Measurements from ENCODE around the gene SLCO3A1.

The SLCO3A1 gene

GRCh38 chr15:91885714-91886270 lies 32.3 kb downstream of the SLCO3A1 start:
- Histone ChIP-seq H3K27me3 (ENCODE audit: low read depth, low read length) (peaks cover 7% of the 10 kb centered on the region; the same call in 1 of the 2 replicates), H4K20me1 (ENCODE audit: insufficient read depth, low read length) (no peaks in the 10 kb centered on the region), H3K27ac (ENCODE audit: low read length) (no peak overlapping the region), H3K4me1 (ENCODE audit: low read length) (no peaks in the 10 kb centered on the region), H3K9ac (ENCODE audit: low read length) (no peak overlapping the region), H3K9me3 (ENCODE audit: insufficient read depth, low read length) (no peaks in the 10 kb centered on the region), H3K79me2 (ENCODE audit: low read length) (no peaks in the 10 kb centered on the region), H3K4me2 (ENCODE audit: low read length) (no peak overlapping the region), H2AFZ (ENCODE audit: low read depth, low read length) (no peak overlapping the region), H3K36me3 (replicated peaks; ENCODE audit: low read depth, low read length) (no peaks in the 10 kb centered on the region), H3K4me3 (ENCODE audit: low read length) (no peak overlapping the region)
- TF ChIP-seq EZH2phosphoT487 (IDR thresholded peaks at IDR 0.05; ENCODE audit: low read depth) = no peak
- TF ChIP-seq CTCF (IDR thresholded peaks at IDR 0.05; ENCODE audit: low read depth, low read length) = peak; percentile 22; the same call in 1 of the 2 replicates

GRCh38 chr15:91886878-91887277 lies 33.4 kb downstream of the SLCO3A1 start:
- H3K79me2 ChIP-seq (ENCODE audit: low read length) = no peaks in the 10 kb centered on the region
- 0 out of 2 replicates have a peak, but pooled peaks cover 2% of the 10 kb centered on the region for H3K27me3 ChIP-seq (ENCODE audit: low read depth, low read length)
- no peaks in the 10 kb centered on the region for H3K36me3 ChIP-seq (replicated peaks; ENCODE audit: low read depth, low read length)
- H3K9me3 ChIP-seq (ENCODE audit: insufficient read depth, low read length) = no peaks in the 10 kb centered on the region
- H3K4me3 ChIP-seq (ENCODE audit: low read length) = no peak overlapping the region
- H3K4me2 ChIP-seq (ENCODE audit: low read length) = no peak overlapping the region
- H4K20me1 ChIP-seq (ENCODE audit: insufficient read depth, low read length) = no peaks in the 10 kb centered on the region
- H2AFZ ChIP-seq (ENCODE audit: low read depth, low read length) = no peak overlapping the region
- H3K27ac ChIP-seq (ENCODE audit: low read length) = no peak overlapping the region
- TF ChIP-seq EZH2phosphoT487 (IDR thresholded peaks at IDR 0.05; ENCODE audit: low read depth) = no peak
- no peak for TF ChIP-seq CTCF (IDR thresholded peaks at IDR 0.05; ENCODE audit: low read depth, low read length)
- H3K9ac ChIP-seq (ENCODE audit: low read length) = no peak overlapping the region
- no peaks in the 10 kb centered on the region for H3K4me1 ChIP-seq (ENCODE audit: low read length)

GRCh38 chr15:91887321-91887720 lies 33.8 kb downstream of the SLCO3A1 start:
- Histone ChIP-seq H2AFZ (ENCODE audit: low read depth, low read length) (no peak overlapping the region), H3K4me1 (ENCODE audit: low read length) (no peaks in the 10 kb centered on the region), H3K79me2 (ENCODE audit: low read length) (no peaks in the 10 kb centered on the region), H3K27me3 (ENCODE audit: low read depth, low read length) (no peaks in the 10 kb centered on the region), H3K9ac (ENCODE audit: low read length) (no peak overlapping the region), H3K4me3 (ENCODE audit: low read length) (no peak overlapping the region), H3K27ac (ENCODE audit: low read length) (no peak overlapping the region), H3K9me3 (ENCODE audit: insufficient read depth, low read length) (no peaks in the 10 kb centered on the region), H4K20me1 (ENCODE audit: insufficient read depth, low read length) (no peaks in the 10 kb centered on the region), H3K4me2 (ENCODE audit: low read length) (no peak overlapping the region), H3K36me3 (replicated peaks; ENCODE audit: low read depth, low read length) (no peaks in the 10 kb centered on the region)
- TF ChIP-seq EZH2phosphoT487 (IDR thresholded peaks at IDR 0.05; ENCODE audit: low read depth) = no peak
- no peak for TF ChIP-seq CTCF (IDR thresholded peaks at IDR 0.05; ENCODE audit: low read depth, low read length)

GRCh38 chr15:91887921-91888373 lies 34.4 kb downstream of the SLCO3A1 start:
- H3K9ac ChIP-seq (ENCODE audit: low read length) = no peak overlapping the region
- H3K4me2 ChIP-seq (ENCODE audit: low read length) = no peak overlapping the region
- H3K36me3 ChIP-seq (replicated peaks; ENCODE audit: low read depth, low read length) = no peaks in the 10 kb centered on the region
- H3K27ac ChIP-seq (ENCODE audit: low read length) = no peak overlapping the region
- no peaks in the 10 kb centered on the region for H3K27me3 ChIP-seq (ENCODE audit: low read depth, low read length)
- H3K4me3 ChIP-seq (ENCODE audit: low read length) = no peak overlapping the region
- no peak overlapping the region for H2AFZ ChIP-seq (ENCODE audit: low read depth, low read length)
- H3K79me2 ChIP-seq (ENCODE audit: low read length) = no peaks in the 10 kb centered on the region
- no peaks in the 10 kb centered on the region for H3K9me3 ChIP-seq (ENCODE audit: insufficient read depth, low read length)
- H3K4me1 ChIP-seq (ENCODE audit: low read length) = no peaks in the 10 kb centered on the region
- TF ChIP-seq CTCF (IDR thresholded peaks at IDR 0.05; ENCODE audit: low read depth, low read length) (no peak), EZH2phosphoT487 (IDR thresholded peaks at IDR 0.05; ENCODE audit: low read depth) (no peak)
- H4K20me1 ChIP-seq (ENCODE audit: insufficient read depth, low read length) = no peaks in the 10 kb centered on the region
